A673 (cell line): ENCODE results near the gene ARHGAP8.

Experiments
- EZH2 ChIP-seq: fragments of 200-600 bp; sonication (generic); IDR thresholded peaks from 2 replicates; pipeline ENCODE4 v1.6.1; 2017; ENCODE audit warnings: borderline replicate concordance, low read depth, mild to moderate bottlenecking, mixed read lengths, antibody characterized with exemption, low read length; ENCODE audit not compliant: poor library complexity, severe bottlenecking
- TF ChIP-seq, protein P1 (sequence below): fragments of 300-800, 200-600 bp; sonication (generic); conservative IDR thresholded peaks from 2 replicates; pipeline ENCODE4 v1.5.1; 2017; ENCODE audit warnings: low read depth, mild to moderate bottlenecking, antibody characterized with exemption, low read length, moderate library complexity, mixed read lengths

DNA sequence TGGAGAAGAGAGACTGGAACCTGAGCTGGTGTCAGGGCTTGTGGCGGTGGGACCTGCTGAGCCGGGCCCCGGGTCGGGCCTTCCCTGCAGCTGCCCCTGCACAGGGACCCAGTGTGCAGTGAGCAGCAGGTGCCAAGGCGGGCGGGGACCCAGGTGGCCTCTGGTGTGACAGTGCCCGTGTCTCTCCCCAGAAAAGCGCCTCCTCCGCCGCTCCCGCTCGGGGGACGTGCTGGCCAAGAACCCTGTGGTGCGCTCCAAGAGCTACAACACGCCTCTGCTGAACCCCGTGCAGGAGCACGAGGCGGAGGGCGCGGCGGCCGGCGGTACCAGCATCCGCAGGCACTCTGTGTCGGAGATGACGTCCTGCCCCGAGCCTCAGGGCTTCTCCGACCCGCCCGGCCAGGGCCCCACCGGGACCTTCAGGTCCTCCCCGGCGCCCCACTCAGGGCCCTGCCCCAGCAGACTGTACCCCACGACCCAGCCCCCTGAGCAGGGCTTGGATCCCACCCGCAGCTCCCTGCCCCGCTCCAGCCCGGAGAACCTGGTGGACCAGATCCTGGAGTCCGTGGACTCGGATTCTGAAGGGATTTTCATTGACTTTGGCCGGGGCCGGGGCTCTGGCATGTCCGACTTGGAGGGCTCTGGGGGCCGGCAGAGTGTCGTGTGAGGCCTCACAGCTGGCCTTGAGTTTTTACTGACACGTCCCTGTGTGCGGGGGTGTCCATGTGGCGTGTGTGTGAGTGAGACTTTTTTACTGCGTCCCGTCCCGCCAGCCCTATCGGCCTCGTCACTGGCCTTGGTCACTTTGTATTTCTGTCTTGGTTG lies 15.6 kb upstream of the ARHGAP8 start:
- TF ChIP-seq EZH2: no peak
- TF ChIP-seq, protein P1, sequence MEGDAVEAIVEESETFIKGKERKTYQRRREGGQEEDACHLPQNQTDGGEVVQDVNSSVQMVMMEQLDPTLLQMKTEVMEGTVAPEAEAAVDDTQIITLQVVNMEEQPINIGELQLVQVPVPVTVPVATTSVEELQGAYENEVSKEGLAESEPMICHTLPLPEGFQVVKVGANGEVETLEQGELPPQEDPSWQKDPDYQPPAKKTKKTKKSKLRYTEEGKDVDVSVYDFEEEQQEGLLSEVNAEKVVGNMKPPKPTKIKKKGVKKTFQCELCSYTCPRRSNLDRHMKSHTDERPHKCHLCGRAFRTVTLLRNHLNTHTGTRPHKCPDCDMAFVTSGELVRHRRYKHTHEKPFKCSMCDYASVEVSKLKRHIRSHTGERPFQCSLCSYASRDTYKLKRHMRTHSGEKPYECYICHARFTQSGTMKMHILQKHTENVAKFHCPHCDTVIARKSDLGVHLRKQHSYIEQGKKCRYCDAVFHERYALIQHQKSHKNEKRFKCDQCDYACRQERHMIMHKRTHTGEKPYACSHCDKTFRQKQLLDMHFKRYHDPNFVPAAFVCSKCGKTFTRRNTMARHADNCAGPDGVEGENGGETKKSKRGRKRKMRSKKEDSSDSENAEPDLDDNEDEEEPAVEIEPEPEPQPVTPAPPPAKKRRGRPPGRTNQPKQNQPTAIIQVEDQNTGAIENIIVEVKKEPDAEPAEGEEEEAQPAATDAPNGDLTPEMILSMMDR: no peak
